ENCODE measurements around the gene PPP1R14C. TPM values are rescaled to one million over a fixed set of nuclear protein-coding genes. Genes with fewer than 3 reads are reported as not detected.
"Not testable (repeated sequence)": the region's sequence is repeated elsewhere in the genome, so short reads cannot be mapped to it uniquely, and the experiment has no call there.

PPP1R14C gene
- polyA plus RNA-seq, 10 donors = 23.2 to 61.4 (median 39.5) TPM

- no peak for DNase-seq
These were observed 69.1 kb downstream of the PPP1R14C start for GRCh38 chr6:150211700-150212511.

DNA sequence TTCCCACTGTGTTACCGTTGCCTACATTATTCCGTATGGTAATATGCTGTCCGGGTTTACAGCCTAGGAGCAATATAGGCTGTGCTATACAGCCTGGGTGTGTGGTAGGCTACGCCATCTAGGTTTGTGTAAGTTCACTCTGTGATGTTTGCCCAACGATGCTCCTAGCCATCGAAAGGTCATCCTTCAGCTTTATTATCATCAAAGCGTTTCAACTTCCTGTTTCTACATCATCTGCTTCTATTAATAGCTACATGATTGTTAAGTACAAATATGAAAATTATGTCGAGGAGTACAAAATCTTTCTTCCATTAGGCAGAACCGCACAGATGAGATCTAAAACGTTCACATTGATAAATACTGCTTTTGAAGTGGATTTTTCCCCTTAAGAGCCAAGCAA lies 69.9 kb downstream of the PPP1R14C start:
- no peak for DNase-seq

DNA sequence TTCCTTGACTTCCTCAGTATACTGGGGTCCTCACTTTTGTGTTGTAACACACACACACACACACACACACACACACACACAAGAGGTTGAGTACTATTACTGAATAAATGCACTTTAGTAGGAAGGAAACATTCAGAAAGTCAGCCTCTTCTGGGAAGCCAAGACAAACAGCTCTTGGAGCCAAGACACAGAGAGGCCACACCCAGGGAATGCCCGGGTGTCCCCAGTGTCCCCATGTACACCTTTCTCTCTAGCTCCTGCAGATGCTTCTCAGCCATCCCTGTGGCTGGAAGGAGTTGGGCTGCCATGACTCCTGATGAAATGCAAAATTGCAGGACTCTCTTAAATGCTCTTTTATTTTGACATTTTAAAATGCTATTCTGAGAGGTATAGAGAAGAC lies 70.5 kb downstream of the PPP1R14C start:
- no peak for DNase-seq

DNA sequence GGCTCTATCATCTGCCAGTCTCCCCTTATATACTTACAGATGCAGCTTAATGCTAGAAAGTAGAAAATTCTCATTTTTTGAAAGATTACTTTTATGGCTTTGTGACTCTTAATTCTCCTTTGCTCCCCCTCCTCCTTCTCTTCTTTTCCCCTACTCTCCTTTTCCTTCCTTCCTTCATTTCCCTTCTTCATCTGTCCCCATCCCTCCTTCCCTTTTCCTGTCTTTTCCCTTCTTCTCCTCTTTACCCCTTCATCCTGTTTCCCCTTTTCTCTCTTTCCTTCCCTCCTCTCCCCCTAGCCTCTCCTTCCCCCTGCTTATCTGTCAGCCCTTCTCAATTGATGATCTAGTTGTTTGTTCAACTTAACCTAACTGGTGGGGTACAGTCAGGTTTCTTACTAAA lies 71.5 kb downstream of the PPP1R14C start:
- no peak for DNase-seq

DNA sequence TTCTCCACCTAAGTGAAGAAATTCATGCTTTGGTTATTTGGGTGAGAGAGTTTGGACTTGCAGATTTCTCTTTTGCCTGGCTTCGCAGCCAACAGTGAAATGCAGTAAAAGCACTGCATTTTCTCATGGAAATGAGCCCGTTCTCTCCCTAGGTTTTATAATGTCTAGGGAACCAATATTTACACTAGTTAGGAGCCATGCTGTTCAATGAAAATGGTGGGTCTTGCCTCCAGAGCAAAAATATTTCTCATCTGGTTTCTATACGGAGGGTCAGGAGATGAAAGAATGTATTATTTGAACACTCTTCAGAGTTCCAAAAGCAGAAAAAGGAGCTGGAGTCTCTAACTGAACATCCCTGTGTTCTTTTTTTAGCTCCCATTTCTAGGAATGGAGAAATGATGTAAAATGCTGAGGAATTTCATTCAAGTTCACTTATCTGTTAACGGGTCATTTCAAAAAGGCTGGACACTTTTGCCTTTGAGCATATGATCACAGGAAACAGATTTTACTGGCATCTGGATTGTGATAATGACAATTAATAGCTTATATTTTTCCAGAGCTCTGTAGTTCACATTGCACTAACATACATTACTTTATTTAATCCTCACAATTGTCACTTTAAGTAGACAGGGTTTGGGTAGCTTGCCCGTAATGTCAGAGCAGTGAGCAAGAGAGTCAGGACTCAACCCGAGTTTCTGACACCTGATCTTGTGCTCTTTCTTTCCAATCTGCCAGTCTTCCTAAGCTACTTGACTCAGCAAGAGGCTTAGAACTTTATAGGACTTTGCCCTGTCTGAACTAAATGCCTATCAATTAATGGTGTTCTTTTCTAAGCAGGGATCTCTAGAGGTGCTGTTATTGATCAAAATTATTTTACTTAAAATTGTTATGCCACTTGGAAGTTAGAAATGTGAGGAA lies 78.0 kb downstream of the PPP1R14C start:
- DNase-seq = no peak

DNA sequence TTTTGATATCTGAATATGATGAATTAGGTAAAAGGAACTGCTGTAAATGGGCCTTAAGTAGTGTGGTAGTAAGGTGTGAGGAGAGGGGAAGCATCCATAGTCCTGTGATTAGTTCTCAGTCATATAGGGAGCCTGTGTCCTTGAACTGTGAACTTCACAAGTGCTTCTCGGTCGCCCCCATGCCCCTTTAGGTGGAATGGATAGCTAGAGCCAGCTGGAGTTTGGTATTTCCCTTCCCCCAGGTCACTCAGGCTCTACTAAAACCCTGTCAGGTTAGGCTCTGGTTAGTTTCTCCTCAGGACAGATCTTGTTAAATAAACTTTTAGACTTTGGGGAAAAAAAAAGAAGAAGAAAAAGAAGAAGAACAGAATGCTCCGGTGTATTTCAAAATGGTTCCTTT lies 82.0 kb downstream of the PPP1R14C start:
- DNase-seq = no peak

DNA sequence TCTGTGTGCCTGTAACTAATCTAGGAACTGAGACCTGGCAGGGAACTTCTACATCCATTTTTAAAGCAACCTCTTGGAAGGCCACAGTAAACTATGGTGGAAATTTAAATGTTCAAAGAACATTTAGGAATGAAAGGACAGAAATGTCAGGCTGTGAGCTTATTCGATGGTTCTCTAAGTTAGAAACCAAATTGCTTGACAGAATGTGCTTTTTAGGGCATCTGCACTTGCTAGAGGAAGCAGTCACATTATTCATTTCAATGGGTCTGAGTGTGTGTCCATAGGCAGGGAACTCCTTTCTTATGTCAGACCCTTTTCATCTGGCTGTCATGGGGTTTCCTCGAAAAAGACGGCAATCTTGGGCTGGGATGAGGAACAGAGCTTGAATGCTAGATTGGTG lies 84.4 kb downstream of the PPP1R14C start:
- no peak for DNase-seq

GRCh38 chr6:150228072-150228733 lies 85.4 kb downstream of the PPP1R14C start:
- no peak for DNase-seq

DNA sequence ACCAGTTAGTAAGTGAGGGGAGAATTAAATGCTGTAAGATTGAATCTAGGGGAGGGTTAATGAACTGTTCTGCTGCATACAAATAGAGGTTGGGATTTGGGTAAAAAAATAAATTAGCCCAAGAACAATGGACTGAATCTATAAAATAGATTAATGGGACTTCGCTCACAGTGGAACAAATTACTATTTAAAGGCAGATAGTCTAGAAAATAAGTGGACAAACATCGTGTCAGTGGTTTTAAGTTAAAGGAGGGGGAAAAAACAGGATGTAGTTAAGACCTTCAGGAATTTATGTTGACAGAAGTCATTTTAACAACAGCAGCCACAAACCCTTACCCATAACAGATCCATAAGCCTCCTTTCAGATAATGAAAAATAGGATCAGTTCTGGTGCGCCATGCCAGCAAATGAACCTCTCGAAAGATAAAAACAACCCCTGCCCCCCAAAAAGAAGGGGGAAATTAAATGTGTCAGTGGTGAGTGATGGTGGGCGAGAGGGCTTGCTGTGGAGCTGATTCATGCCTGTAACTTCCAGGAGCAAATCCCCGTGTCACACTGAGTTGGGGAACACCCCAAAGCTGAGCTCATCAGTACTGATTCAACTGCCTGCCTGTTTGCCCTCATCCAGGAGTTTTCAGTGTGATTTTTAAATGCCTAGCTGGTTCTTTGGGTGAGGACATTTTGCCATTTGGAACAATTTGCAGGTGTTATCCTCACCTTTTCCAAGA lies 86.8 kb downstream of the PPP1R14C start:
- no peak for DNase-seq

DNA sequence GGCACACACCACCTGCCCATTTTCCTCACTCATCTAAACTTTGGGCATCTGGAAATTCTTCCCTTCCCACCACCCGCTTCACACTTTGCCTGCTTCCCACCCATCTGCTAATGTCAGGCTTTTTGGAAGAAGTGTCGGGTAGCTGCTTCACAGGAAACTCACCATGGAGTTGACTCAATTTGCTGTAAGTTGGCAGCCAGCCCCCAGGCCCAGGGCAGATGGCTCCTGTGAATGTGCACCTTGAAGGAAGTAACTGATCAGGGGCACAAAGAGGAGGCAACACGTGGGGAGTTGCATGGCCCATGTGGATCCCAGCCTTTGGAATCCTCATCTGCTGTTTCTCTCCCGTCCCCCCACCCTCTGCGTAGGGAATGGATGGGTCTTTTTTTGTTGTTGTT lies 87.3 kb downstream of the PPP1R14C start:
- DNase-seq = no peak

- no peak for DNase-seq
These were observed 88.1 kb downstream of the PPP1R14C start for GRCh38 chr6:150230832-150231524.

DNA sequence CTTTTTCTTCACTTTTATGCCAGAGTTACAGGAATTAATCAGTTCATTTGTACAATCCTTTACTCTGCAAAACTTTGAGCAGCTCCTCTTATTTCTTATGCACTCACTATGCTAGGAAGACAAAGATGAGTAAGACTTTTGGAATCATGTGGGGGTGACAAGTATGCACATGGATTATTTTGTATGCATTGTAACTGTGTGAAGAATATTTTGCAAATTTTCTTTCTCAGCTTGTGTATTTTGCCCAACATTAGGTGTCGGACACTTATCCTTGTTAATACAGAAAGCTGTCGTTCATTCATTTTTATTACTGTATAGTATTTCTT lies 88.6 kb downstream of the PPP1R14C start:
- DNase-seq = no peak

DNA sequence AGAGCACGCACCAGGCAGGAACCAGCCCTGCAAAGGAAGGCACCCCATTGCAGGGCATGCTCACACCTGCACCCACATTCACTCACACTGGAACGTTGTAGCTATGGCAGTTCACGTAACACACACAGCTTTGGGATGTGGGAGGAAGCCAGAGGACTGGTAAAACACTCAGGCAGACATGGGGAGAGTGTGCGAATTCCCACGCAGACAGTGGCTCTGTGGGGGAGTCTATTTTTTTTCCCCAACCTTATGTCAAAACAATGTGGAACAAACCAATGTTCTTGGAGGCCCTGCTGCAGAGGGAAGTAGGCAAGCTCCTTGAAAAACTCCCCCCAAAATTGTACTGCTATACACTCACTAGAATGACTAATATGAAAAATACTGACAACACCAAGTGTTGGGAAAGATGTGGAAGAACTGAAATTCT lies 91.0 kb downstream of the PPP1R14C start:
- DNase-seq = no peak

- DNase-seq = no peak
These were observed 92.4 kb downstream of the PPP1R14C start for GRCh38 chr6:150235218-150235617.

DNA sequence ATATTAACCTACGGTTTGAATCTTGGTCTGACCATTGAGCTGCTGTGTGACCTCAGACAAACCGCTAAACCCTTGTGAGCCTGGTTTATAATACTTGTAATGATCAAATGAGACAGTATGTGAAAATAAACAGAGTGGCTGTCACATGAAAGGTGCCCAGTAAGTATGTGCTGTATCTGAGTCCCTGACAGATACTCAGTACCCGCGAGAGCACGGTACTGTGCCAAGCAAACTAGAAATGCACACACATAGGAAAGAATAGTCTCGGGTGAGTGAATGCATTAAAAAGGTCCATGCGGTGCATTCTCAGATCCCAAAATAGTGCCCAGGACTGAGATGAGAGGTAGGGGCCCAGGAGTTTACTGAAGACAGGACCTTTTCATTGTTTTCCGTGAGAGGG lies 93.3 kb downstream of the PPP1R14C start:
- DNase-seq = no peak

- DNase-seq = no peak
These were observed 93.7 kb downstream of the PPP1R14C start for GRCh38 chr6:150236544-150236943.

- no peak for DNase-seq
These were observed 94.8 kb downstream of the PPP1R14C start for GRCh38 chr6:150237626-150238025.

GRCh38 chr6:150238336-150238741 lies 95.5 kb downstream of the PPP1R14C start:
- peak in 1 of 3 donors; percentile 33 for DNase-seq

DNA sequence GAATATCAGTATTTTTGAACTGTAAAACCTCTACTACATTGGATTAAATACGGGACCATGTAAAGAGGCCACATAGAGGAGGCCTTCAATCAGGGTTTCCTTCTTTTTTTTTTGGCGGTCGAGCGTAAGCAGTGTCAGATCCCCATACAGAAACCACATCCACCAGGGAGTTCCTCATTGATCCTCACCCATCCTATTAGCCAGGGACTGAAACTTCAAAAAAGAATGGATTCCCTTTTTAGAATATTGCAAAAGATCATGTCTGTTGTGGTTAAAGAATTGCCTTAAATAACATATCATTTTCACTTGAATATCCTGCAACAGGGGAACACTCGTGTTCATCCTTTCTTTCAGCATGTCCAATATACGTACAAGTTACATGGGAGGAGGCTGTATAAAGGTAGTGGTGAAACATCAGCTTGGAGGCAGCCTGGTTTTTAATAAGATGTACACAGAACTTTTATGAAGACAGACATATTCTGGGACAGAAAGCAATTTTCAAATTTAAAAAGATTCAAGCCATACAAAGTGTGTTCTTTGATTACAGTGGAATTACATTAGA lies 96.1 kb downstream of the PPP1R14C start:
- DNase-seq = no peak

DNA sequence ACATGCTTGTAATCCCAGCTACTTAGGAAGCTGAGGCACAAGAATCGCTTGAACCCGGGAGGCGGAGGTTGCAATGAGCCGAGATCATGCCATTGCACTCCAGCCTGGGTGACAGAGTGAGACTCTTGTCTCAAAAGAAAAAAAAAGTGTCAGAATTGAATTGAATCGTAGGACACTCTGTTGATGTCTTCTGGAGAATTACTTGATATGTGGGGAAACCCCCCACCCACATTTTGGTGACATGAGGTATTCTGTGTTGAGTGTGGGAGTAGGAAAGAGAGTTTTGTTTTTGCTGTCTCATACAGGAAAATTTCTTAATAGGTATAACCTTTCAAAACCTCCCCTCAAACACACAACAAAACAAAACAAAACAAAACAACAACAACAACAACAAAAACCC lies 98.9 kb downstream of the PPP1R14C start:
- not testable (repeated sequence) for DNase-seq
